Sigmoid colon (tissue), 7 donors: ENCODE results near the gene OR51B4. TPM values are rescaled to one million over a fixed set of nuclear protein-coding genes. Genes with fewer than 3 reads are reported as not detected.
"Not testable (repeated sequence)": the region's sequence is repeated elsewhere in the genome, so short reads cannot be mapped to it uniquely, and the experiment has no call there.

Experiments used
- DNase-seq: peaks from one replicate; pipeline ENCODE4 v3.0.0-alpha.2; 2019
- H3K27ac ChIP-seq, 4 donors: fragments of 200-600 bp; sonication (generic); one replicate each; pipeline ENCODE4 v1.5.1; 2016 to 2019; ENCODE audit warnings: mild to moderate bottlenecking in 1 of 4
- H3K27me3 ChIP-seq, 3 donors: fragments of 200-600 bp; sonication (generic); one replicate each; pipeline ENCODE4 v1.5.1; 2019; ENCODE audit warnings: mild to moderate bottlenecking in 1 of 3
- H3K36me3 ChIP-seq, 4 donors: fragments of 200-600 bp; sonication (generic); one replicate each; pipeline ENCODE4 v1.5.1; 2016 to 2019
- H3K4me1 ChIP-seq, 4 donors: fragments of 200-600 bp; sonication (generic); one replicate each; pipeline ENCODE4 v1.5.1; 2017 to 2019
- H3K4me3 ChIP-seq, 4 donors: fragments of 200-600 bp; sonication (generic); one replicate each; pipeline ENCODE4 v1.5.1; 2017 to 2019; ENCODE audit warnings: mild to moderate bottlenecking in 2 of 4, moderate library complexity in 1 of 4
- H3K9me3 ChIP-seq, 4 donors: fragments of 200-600 bp in 3 of 4; sonication (generic) in 3 of 4; one replicate each; pipeline versions ENCODE4 v1.5.1 to v1.6.1; 2013 to 2019
- CTCF ChIP-seq, 4 experiments: fragments of 450-650 bp in 3 of 4; fragments of 200-600 bp in 1 of 4; IDR thresholded peaks; one replicate each; pipeline ENCODE4 v1.5.1; 2016 to 2019; ENCODE audit warnings: antibody characterized with exemption in 4 of 4, mild to moderate bottlenecking in 3 of 4, moderate library complexity in 2 of 4
- EP300 ChIP-seq, 4 donors: sonication (generic); formaldehyde crosslinking; IDR thresholded peaks; one replicate each; pipeline ENCODE4 v1.6.1; 2017; ENCODE audit warnings: antibody characterized with exemption in 4 of 4
- POLR2A ChIP-seq, 2 donors: fragments of 450-650 bp; IDR thresholded peaks; one replicate each; pipeline ENCODE4 v1.6.1; 2016; ENCODE audit warnings: antibody characterized with exemption in 2 of 2, mild to moderate bottlenecking in 2 of 2, moderate library complexity in 2 of 2
- POLR2AphosphoS5 ChIP-seq, 4 donors: sonication (generic); formaldehyde crosslinking; IDR thresholded peaks; one replicate each; pipeline ENCODE4 v1.6.1; 2017; ENCODE audit warnings: antibody characterized with exemption in 4 of 4
- WGBS, 2 donors: extraction: QIAGEN DNeasy Blood & Tissue Kit; methylation state at CpG; one replicate each; pipeline ENCODE4 v1.1.7; 2013; 5-methylcytosine and 5-hydroxymethylcytosine counted together
- intact Hi-C: fragments of 100-400 bp; cut with DNase I; formaldehyde crosslinking; loops from one replicate; pipeline ENCODE4 v1.15.1; 2023
- polyA plus RNA-seq, 3 donors: library from polyadenylated mRNA; stranded (reverse); fragments of 200-250 nt; gene quantifications; one replicate each; pipeline ENCODE4 v1.2.3, GENCODE V29; 2013
- total RNA-seq, 4 donors: library from RNA; depleted of rRNA; stranded (reverse); fragments of >200 nt; gene quantifications; one replicate each; pipeline ENCODE4 v1.1.0, GENCODE V29; 2016
- donor health status: healthy with polysubstance abuse.
- donor health status: Bipolar disorder and iron deficiency.
- donor health status: healthy.

OR51B4 gene
- total and polyA plus RNA-seq, 7 donors: not detected

- H3K36me3 ChIP-seq: no peaks in the 10 kb centered on the region
- WGBS, 2 donors: 51 to 79% methylated on average over 4 of the region's 4 CpGs
- no peaks in the 10 kb centered on the region for H3K27me3 ChIP-seq
- intact Hi-C loops: no loop called here
- no peaks in the 10 kb centered on the region for H3K9me3 ChIP-seq
- no peak overlapping the region for H3K27ac ChIP-seq
- no peaks in the 10 kb centered on the region for H3K4me1 ChIP-seq
- H3K4me3 ChIP-seq: no peak overlapping the region
- TF ChIP-seq CTCF (IDR thresholded peaks at IDR 0.05) (no peak), POLR2AphosphoS5 (IDR thresholded peaks at IDR 0.05) (no peak), POLR2A (IDR thresholded peaks at IDR 0.05) (no peak), EP300 (IDR thresholded peaks at IDR 0.05) (no peak)
- DNase-seq: no peak
These were observed 3.9 kb downstream of the OR51B4 start for GRCh38 chr11:5297721-5298323.

- H3K9me3 ChIP-seq, H3K4me1 ChIP-seq, H3K36me3 ChIP-seq, H3K4me3 ChIP-seq, DNase-seq, H3K27ac ChIP-seq, H3K27me3 ChIP-seq, intact Hi-C loops: not testable (repeated sequence)
- 94 to 95% methylated on average over 41 of the region's 41 CpGs for WGBS, 2 donors
These were observed 7.3 kb downstream of the OR51B4 start for GRCh38 chr11:5294342-5294995.

GRCh38 chr11:5293028-5293427 lies 8.7 kb downstream of the OR51B4 start:
- H3K4me1 ChIP-seq: no peaks in the 10 kb centered on the region
- no peaks in the 10 kb centered on the region for H3K9me3 ChIP-seq
- TF ChIP-seq CTCF (IDR thresholded peaks at IDR 0.05): no peak
- TF ChIP-seq EP300 (IDR thresholded peaks at IDR 0.05): no peak
- no peak for TF ChIP-seq POLR2A (IDR thresholded peaks at IDR 0.05)
- no peak for TF ChIP-seq POLR2AphosphoS5 (IDR thresholded peaks at IDR 0.05)
- intact Hi-C loops: no loop called here
- no peaks in the 10 kb centered on the region for H3K27me3 ChIP-seq
- H3K4me3 ChIP-seq: no peak overlapping the region
- no peaks in the 10 kb centered on the region for H3K36me3 ChIP-seq
- DNase-seq: no peak
- no peak overlapping the region for H3K27ac ChIP-seq
- WGBS, 2 donors: 87 to 93% methylated on average over 8 of the region's 8 CpGs

- no peaks in the 10 kb centered on the region for H3K9me3 ChIP-seq
- no peaks in the 10 kb centered on the region for H3K27me3 ChIP-seq
- H3K4me3 ChIP-seq: no peak overlapping the region
- intact Hi-C loops: no loop called here
- no peaks in the 10 kb centered on the region for H3K36me3 ChIP-seq
- no peak for DNase-seq
- H3K27ac ChIP-seq: no peak overlapping the region
- no peaks in the 10 kb centered on the region for H3K4me1 ChIP-seq
- TF ChIP-seq POLR2AphosphoS5 (IDR thresholded peaks at IDR 0.05): no peak
- no peak for TF ChIP-seq CTCF (IDR thresholded peaks at IDR 0.05)
- TF ChIP-seq EP300 (IDR thresholded peaks at IDR 0.05): no peak
- no peak for TF ChIP-seq POLR2A (IDR thresholded peaks at IDR 0.05)
- WGBS, 2 donors: 74 to 75% methylated on average over 1 of the region's 1 CpG
These were observed 10.4 kb downstream of the OR51B4 start for GRCh38 chr11:5291207-5291838.

- intact Hi-C loops: no loop called here
- Histone ChIP-seq H3K9me3 (no peaks in the 10 kb centered on the region), H3K4me1 (no peaks in the 10 kb centered on the region), H3K4me3 (no peak overlapping the region), H3K27me3 (no peaks in the 10 kb centered on the region), H3K36me3 (no peaks in the 10 kb centered on the region), H3K27ac (no peak overlapping the region)
- no peak for DNase-seq
- TF ChIP-seq POLR2A (IDR thresholded peaks at IDR 0.05) (no peak), EP300 (IDR thresholded peaks at IDR 0.05) (no peak), POLR2AphosphoS5 (IDR thresholded peaks at IDR 0.05) (no peak), CTCF (IDR thresholded peaks at IDR 0.05) (no peak)
- 94 to 95% methylated on average over 1 of the region's 1 CpG for WGBS, 2 donors
These were observed 11.6 kb downstream of the OR51B4 start for GRCh38 chr11:5290106-5290505.
